COLO668 (cell line): ENCODE data around the gene SETBP1.

ENCODE experiments used
- DNase-seq: peaks from one replicate; lab custom pipeline; 2025; ENCODE audit not compliant: unreplicated experiment; lab: John Stamatoyannopoulos, UW

Gene SETBP1

DNA sequence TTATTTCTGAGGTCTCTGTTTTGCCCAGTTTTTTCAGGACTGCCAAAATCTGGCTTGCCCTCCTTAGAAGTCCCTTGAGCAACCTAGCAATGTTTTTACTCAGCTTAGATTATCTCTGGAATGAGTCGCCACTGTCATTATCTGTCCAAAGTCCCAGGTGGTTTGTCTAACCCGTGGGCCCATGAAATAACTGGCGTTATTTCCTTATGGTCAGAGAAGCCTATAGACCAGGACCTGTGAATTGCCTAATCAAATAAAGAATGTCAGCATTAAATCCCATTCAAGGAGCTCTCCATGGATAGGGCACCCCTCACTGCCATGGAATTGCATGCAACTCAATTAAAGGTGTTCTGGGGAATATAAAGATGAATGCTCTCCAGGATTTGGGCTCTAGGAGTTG is 373.9 kb downstream of the SETBP1 start:
- no peak for DNase-seq

GRCh38 chr18:45055811-45056210 is 375.1 kb downstream of the SETBP1 start:
- no peak for DNase-seq

GRCh38 chr18:45056926-45057325 is 376.2 kb downstream of the SETBP1 start:
- no peak for DNase-seq

- DNase-seq: no peak
Observed at GRCh38 chr18:45057955-45058600, 377.4 kb downstream of the SETBP1 start.

DNA sequence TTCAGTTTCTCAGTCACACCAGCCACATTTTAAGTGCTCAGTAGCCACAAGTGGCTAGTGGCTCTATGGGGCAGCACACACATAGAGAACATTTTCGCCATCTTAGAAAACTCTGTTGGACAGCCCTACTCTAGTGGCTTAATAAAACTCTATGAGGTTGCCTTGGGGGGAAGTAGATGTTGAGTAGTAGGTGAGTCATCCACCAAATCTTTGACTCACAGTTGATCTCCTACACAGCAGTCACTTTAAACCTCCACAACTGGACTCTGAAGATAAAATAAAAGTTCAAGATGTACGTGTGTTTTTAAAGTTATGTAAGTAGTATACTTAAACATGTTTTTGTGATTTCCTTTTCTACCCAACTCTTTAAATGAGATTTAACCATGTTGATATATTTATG is 379.0 kb downstream of the SETBP1 start:
- DNase-seq: no peak

- no peak for DNase-seq
Observed at GRCh38 chr18:45060102-45060501, 379.4 kb downstream of the SETBP1 start.

DNA sequence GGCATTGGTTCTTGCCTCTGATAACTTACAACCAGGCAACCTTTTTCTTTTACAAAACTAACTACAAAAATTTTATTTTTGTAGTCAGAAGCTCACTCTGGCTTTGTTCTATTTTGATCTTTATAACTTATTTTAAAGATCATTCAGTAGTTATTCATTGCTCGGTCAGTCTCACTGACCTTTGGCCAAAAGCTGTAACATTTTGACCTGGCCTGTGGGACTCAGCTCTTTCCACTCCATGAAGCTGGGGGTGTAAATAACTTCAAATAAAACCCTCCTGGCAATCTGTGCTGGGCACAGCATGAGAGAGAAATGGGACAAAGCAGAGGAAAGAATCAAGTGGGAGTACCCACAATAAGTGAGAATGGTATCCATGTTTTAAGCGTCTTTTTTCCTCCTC is 380.7 kb downstream of the SETBP1 start:
- DNase-seq: no peak

DNA sequence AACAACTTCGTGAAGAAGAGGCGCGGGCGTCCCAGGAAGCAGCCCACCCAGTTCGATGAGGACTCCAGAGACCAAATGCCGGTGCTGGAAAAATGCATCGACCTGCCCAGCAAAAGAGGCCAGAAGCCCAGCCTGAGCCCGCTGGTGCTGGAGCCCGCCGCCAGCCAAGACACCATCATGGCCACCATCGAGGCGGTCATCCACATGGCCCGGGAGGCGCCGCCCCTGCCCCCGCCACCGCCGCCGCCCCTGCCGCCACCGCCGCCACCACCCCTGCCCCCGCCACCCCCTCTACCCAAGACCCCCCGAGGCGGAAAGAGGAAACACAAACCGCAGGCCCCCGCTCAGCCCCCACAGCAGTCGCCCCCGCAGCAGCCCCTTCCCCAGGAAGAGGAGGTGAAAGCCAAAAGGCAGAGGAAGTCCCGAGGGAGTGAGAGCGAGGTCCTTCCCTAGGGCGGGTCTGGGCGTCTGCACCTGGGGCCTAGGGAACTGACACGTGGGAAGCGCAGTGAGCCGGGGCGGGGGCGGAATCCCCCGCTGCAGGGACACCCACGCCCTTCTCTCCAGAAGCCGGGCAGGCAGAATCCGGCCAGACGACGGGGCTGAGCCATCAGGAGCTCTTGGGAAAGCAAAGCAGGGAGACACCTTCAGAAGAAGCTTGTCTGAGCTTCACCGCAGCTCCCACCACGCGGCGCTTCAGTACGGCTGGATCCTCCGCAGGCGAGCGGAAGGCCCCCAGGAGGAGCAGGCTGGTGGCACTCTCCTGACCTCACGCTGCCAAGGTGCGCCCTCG is 382.8 kb downstream of the SETBP1 start:
- DNase-seq: no peak

- DNase-seq: no peak
Observed at GRCh38 chr18:45066210-45066609, 385.5 kb downstream of the SETBP1 start.

GRCh38 chr18:45066886-45067285 is 386.2 kb downstream of the SETBP1 start:
- DNase-seq: no peak

- no peak for DNase-seq
Observed at GRCh38 chr18:45068400-45069094, 387.9 kb downstream of the SETBP1 start.

GRCh38 chr18:45069546-45069945 is 388.9 kb downstream of the SETBP1 start:
- DNase-seq: no peak

GRCh38 chr18:45071956-45072355 is 391.3 kb downstream of the SETBP1 start:
- no peak for DNase-seq

- DNase-seq: no peak
Observed at GRCh38 chr18:45073556-45073955, 392.9 kb downstream of the SETBP1 start.

GRCh38 chr18:45081566-45082181 is 401.0 kb downstream of the SETBP1 start:
- no peak for DNase-seq

DNA sequence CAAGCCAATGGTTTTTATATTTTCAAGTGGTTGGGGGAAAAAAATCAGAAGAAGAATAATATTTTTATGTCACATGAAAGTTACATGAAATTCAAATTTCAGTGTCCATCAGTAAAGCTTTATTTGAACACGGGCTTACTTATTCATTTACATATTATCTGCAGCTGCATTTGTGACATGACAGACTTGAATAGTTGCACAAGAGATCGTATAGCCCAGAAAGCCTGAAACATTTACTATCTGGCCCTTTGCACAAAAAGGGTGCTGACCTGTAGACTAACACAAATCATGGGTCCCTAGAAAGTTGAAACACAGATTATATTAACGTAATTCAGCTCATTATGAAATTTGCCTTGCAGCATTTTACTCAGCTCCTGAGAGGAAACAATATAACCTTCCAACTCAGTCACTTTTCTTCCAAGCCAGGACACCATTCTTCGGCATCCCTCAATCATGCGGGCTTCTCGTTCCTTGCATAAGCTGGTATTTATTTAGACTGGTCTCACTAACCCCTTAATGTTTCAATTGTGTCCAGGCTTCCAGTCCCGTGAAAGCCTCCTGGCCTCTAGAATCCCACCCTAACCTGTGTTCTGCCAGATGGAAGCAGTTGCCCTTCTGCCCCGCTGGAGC is 402.7 kb downstream of the SETBP1 start:
- DNase-seq: no peak

- no peak for DNase-seq
Observed at GRCh38 chr18:45084206-45084605, 403.5 kb downstream of the SETBP1 start.

DNA sequence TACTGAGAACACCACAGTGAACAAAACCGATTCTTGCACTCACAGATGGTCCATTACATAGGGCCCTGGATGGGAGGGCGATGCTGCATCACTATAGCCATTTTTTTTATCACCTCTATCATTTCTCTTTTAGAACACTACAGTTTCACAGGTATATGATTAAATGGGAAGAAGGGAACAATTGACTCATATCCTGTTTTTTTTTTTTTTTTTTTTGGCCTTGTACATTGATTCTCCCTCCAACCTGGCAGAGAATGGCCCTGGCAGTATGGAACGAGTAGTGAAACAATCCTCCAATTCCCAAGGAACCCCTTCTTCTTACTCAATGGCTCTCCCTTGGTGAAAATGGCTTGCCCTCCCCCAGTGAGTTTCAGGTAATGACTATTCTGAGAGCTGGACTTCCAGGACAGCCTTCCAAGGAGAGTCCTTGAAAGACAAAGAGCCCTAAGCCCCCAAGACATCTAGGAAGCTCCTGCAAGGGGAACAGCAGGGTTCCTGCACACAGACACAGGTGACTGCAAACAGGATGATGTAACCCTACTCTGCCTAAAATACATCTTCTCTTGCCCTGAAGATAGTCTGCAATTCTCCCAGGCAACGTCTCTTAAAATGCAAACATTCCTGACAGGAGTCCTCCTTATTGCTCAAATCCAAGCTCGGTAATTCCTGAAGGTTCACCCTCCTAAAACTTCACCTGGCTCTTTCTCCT is 405.4 kb downstream of the SETBP1 start:
- no peak for DNase-seq

DNA sequence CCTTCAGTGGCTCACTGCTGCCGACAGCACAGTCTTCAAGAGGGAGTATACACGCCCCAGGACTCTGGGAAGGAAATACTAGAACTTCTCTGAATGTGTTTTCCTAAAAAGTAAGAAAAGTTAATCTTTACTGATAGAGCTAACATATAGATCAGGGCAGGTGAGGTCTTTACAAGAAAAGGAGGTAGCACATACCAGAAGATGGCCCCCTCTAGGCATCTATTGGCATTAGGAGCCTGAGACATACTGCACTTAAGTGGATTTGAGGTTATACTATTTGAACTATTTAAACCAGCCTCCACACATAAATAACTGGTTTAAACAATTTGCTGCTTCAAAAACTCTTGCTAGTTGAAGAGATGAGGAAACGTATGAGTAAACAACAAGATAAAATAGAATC is 406.1 kb downstream of the SETBP1 start:
- DNase-seq: no peak

- DNase-seq: no peak
Observed at GRCh38 chr18:45090526-45091140, 409.9 kb downstream of the SETBP1 start.
